ENCODE measurements around the gene P3H2. TPM values are rescaled to one million over a fixed set of nuclear protein-coding genes. Genes with fewer than 3 reads are reported as not detected.
A peak's percentile ranks its signal among the peaks of the same experiment; 100 is the strongest.

P3H2 gene
- total and polyA plus RNA-seq, 11 donors, result 0.55 to 24.8 (median 3.8) TPM

DNA sequence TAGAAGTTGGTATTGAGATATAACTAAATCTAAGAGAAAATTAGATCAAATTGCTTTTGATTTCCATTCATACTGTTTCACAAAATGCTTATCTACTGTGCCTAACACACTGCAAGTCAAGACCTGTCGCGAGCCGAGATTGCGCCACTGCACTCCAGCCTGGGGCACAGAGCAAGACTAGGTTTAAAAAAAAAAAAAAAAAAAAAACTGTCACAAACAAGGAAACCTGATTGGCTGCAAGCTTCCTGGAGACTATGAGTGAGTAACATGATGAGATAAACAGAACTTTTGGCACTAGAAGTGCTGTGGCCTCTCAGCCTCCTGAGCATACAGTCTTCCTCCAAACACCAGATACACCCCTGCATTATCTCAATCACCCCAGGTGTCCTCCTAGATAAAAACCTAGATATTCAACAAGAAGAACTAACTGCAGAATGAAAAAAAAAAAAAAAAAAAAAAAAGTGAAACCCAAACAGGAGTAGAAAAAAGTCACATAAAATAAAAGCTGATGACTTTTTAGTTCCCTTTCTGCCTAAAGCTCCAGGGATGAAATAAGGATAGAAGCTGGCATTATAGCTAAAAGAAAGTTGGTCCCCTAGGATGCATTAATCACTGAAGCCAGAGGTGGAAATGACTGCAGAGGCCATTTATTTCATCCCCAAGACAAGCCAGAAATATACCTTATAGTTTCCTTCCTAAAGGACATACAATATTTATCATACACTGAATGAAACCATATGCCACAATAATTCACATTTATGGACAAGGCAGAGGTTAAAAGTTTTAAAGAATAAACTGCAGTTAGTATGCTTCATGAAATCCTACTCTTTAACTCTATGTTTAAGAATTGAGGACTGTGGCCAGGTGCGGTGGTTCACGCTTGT, 82.4 kb downstream of the P3H2 start:
- no peak overlapping the region for H3K4me3 ChIP-seq
- H3K27ac ChIP-seq, result peak overlapping the region in 1 of 12 donors; percentile 28
- H3K4me1 ChIP-seq, result peaks cover 0 to 8% (median 0%) of the 10 kb centered on the region in 12 donors
- DNase-seq (peak in 3 of 5 donors; percentile 15 to 49 (median 40)), ATAC-seq (peak; percentile 61 to 88 (median 74))
- intact Hi-C loops (cut with DNase I), result no loop called here
- WGBS, 4 donors, result 45 to 51% (median 47%) methylated on average over 6 of the region's 6 CpGs
- no peaks in the 10 kb centered on the region for H3K9me3 ChIP-seq
- no peaks in the 10 kb centered on the region for H3K36me3 ChIP-seq
- TF ChIP-seq CTCF (IDR thresholded peaks at IDR 0.05), result no peak
- no peak for TF ChIP-seq POLR2A (IDR thresholded peaks at IDR 0.05)
- H3K27me3 ChIP-seq, result no peaks in the 10 kb centered on the region

DNA sequence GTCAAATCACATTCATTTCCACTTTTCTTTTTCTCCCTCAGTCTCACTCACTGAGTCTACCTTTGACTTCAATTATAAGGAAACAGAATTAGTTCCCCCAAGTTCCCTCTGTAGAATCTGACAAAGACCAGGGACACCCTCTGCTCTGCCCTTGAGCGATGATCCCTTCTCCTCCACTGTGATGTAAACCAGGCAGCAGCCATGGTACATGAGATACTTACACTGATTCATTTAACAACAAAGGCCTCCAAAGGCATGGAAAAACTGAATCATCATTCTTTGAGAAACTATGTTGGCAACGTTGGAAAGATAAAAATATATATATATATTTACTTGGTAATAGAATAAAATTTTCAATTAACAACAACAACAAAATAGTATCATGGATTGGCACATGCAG, 84.1 kb downstream of the P3H2 start:
- Histone ChIP-seq H3K4me3 (no peak overlapping the region), H3K4me1 (peaks cover 0 to 10% (median 0%) of the 10 kb centered on the region in 12 donors), H3K27me3 (no peaks in the 10 kb centered on the region), H3K9me3 (no peaks in the 10 kb centered on the region), H3K36me3 (no peaks in the 10 kb centered on the region), H3K27ac (peak overlapping the region in 1 of 12 donors; percentile 45)
- no peak for ATAC-seq
- DNase-seq, result no peak
- TF ChIP-seq POLR2A (IDR thresholded peaks at IDR 0.05) (no peak), CTCF (IDR thresholded peaks at IDR 0.05) (no peak)
- WGBS, 4 donors, result 53 to 64% (median 58%) methylated on average over 2 of the region's 2 CpGs
- intact Hi-C loops (cut with DNase I), result no loop called here

GRCh38 chr3:190034446-190034845, 86.3 kb downstream of the P3H2 start:
- WGBS, 4 donors, result 92 to 97% (median 95%) methylated on average over 3 of the region's 3 CpGs
- DNase-seq, result no peak

DNA sequence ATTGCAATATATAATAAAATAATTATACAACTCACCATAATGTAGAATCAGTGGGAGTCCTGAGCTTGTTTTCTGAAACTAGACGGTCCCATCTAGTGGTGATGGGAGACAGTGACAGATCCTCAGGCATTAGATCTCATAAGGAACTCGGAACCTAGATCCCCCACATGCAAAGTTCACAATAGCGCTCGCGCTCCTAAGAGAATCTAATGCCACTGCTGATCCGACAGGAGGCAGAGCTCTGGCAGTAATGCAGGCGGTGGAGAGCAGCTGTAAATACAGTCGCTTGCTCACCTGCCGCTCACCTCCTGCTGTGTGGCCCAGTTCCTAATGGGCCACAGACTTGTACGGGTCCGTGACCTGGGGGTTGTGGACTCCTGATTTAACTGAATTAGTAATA, 87.8 kb downstream of the P3H2 start:
- no peak for TF ChIP-seq POLR2A (IDR thresholded peaks at IDR 0.05)
- TF ChIP-seq CTCF (IDR thresholded peaks at IDR 0.05), result no peak
- H3K27me3 ChIP-seq, result no peaks in the 10 kb centered on the region
- intact Hi-C loops (cut with DNase I), result no loop called here
- no peaks in the 10 kb centered on the region for H3K36me3 ChIP-seq
- H3K4me1 ChIP-seq, result peaks cover 0 to 6% (median 0%) of the 10 kb centered on the region in 12 donors
- H3K4me3 ChIP-seq, result no peak overlapping the region
- peak overlapping the region in 1 of 12 donors; percentile 52 for H3K27ac ChIP-seq
- DNase-seq (no peak), ATAC-seq (no peak)
- 85 to 92% (median 91%) methylated on average over 11 of the region's 11 CpGs for whole genome bisulfite sequencing, 4 donors
- no peaks in the 10 kb centered on the region for H3K9me3 ChIP-seq

More at GRCh38 chr3:190034446-190034845, 86.3 kb downstream of the P3H2 start:
- ATAC-seq, result no peak
- peaks cover 0 to 8% (median 0%) of the 10 kb centered on the region in 12 donors for H3K4me1 ChIP-seq
- no peaks in the 10 kb centered on the region for H3K9me3 ChIP-seq
- intact Hi-C loops (cut with DNase I), result no loop called here
- no peak for TF ChIP-seq POLR2A (IDR thresholded peaks at IDR 0.05)
- H3K27ac ChIP-seq, result no peak overlapping the region
- no peak overlapping the region for H3K4me3 ChIP-seq
- H3K36me3 ChIP-seq, result no peaks in the 10 kb centered on the region
- H3K27me3 ChIP-seq, result no peaks in the 10 kb centered on the region
